Measurements from ENCODE around the gene SYNJ2. TPM values are rescaled to one million over a fixed set of nuclear protein-coding genes. Genes with fewer than 3 reads are reported as not detected.

The SYNJ2 gene
- total and polyA plus RNA-seq, 2 donors (not counting 3 experiments of a cell fraction or from before 2014, with no cell fraction given): 35.1 to 78.2 TPM

- Histone ChIP-seq H3K4me3 (replicated peaks in 1 of 3; ENCODE audit: insufficient read depth in 1 of 3, low read depth in 1 of 3, low read length in 3 of 3) (no peak overlapping the region), H3K27me3 (ENCODE audit: control insufficient read depth in 2 of 2, insufficient read depth in 2 of 2, low read length in 2 of 2) (no peaks in the 10 kb centered on the region), H3K36me3 (ENCODE audit: control insufficient read depth in 2 of 2, extremely low read depth in 1 of 2, insufficient read depth in 2 of 2, low read length in 2 of 2) (peaks cover 14 to 34% of the 10 kb centered on the region in 2 experiments), H3K9me3 (replicated peaks; ENCODE audit: control insufficient read depth, insufficient read depth, low read length) (no peaks in the 10 kb centered on the region), H3K27ac (ENCODE audit: insufficient read depth, low read depth, low read length) (no peak overlapping the region), H3K4me1 (ENCODE audit: control insufficient read depth, extremely low read depth, insufficient read depth, low read length) (peaks cover 9% of the 10 kb centered on the region), H3K4me2 (ENCODE audit: insufficient read depth, low read length) (no peak overlapping the region), H2AFZ (ENCODE audit: low read depth, low read length) (no peak overlapping the region), H3K9me1 (replicated peaks; ENCODE audit: control insufficient read depth, extremely low read depth, insufficient read depth, low read length) (no peaks in the 10 kb centered on the region), H3K79me2 (ENCODE audit: control insufficient read depth, insufficient read depth, low read length) (peaks cover 10% of the 10 kb centered on the region), H4K20me1 (replicated peaks; ENCODE audit: control insufficient read depth, extremely low read depth, insufficient read depth, low read length) (no peaks in the 10 kb centered on the region), H3K9ac (replicated peaks; ENCODE audit: extremely low read depth, insufficient read depth, low read length) (no peak overlapping the region)
- no TSS peak for BruUV-seq (replicated peaks)
- FAIRE-seq: no peak
- DNase-seq (ENCODE audit: low read depth, low spot score): no peak
- dilution Hi-C loops (cut with MboI; ENCODE audit: extremely low pct_ligation_motif_present, low sequenced_read_pairs) (no loop called here), intact Hi-C loops (cut with micrococcal nuclease) (no loop called here)
- POLR2A ChIA-PET: no interaction called here
- TF ChIP-seq GATA2 (IDR thresholded peaks at IDR 0.05; ENCODE audit: insufficient read depth, insufficient read length, low read depth, low read length) (no peak), EZH2 (IDR thresholded peaks at IDR 0.05; ENCODE audit: borderline replicate concordance, low read depth, low read length, severe bottlenecking) (no peak), MAX (IDR thresholded peaks at IDR 0.05; ENCODE audit: insufficient read depth, insufficient read length) (no peak), POLR2A (IDR thresholded peaks at IDR 0.05; ENCODE audit: low read depth, low read length) (no peak), POLR2AphosphoS5 (IDR thresholded peaks at IDR 0.05; ENCODE audit: insufficient read depth, low read depth, low read length) (no peak), CTCF (IDR thresholded peaks at IDR 0.05; ENCODE audit: extremely low read depth in 1 of 2, insufficient read depth in 1 of 2, low read depth in 1 of 2, low read length in 2 of 2) (no peak)
- CTCF ChIA-PET: no interaction called here
Measured at GRCh38 chr6:158047127-158047518, 65.5 kb downstream of the SYNJ2 start.
